GM12878 (cell line): ENCODE results near the gene LRRN1. TPM values are rescaled to one million over a fixed set of nuclear protein-coding genes. Genes with fewer than 3 reads are reported as not detected.

Experiments used
- ATAC-seq: fragments of 200-7000 bp; cut with Tn5 transposase; 3 replicates; pipeline ENCODE4 v1.9.1; 2020; ENCODE audit warnings: mild to moderate bottlenecking, moderate library complexity
- BruUV-seq: library from RNA; stranded (reverse); fragments of 400-500 nt; replicated peaks from 2 replicates; lab custom pipeline; 2021; lab: Mats Ljungman, UMichigan
- CTCF ChIA-PET: fragments of 300-600 bp; sonication (Branson Sonifier 250); formaldehyde crosslinking; extraction: SDS; loops from one replicate; lab custom pipeline; 2021; ENCODE audit warnings: inconsistent platforms; lab: Yijun Ruan, JAX
- POLR2A ChIA-PET: fragments of 350-600 bp; formaldehyde crosslinking; extraction: SDS; loops from one replicate; lab custom pipeline; 2021; ENCODE audit warnings: inconsistent platforms; lab: Charles Lee
- RAD21 ChIA-PET: fragments of 300-600 bp; sonication (Branson Sonifier 250); formaldehyde crosslinking; loops from one replicate; lab custom pipeline; 2023; ENCODE audit warnings: antibody characterized with exemption; ENCODE audit not compliant: unreplicated experiment; lab: Charles Lee
- SMC1A ChIA-PET: fragments of 300-600 bp; sonication (Branson Sonifier 250); formaldehyde crosslinking; loops from one replicate; lab custom pipeline; 2023; ENCODE audit not compliant: unreplicated experiment, uncharacterized antibody; lab: Charles Lee
- DNase-seq: peaks from one replicate; pipeline ENCODE4 v3.0.0-alpha.2; 2011; ENCODE audit warnings: low read depth, low spot score
- FAIRE-seq: peaks from 3 replicates; lab custom pipeline; 2011; peaks lifted over from hg19 to GRCh38; lab: Jason Lieb, UNC
- H2AFZ ChIP-seq: 2 replicates; pipeline ENCODE4 v1.6.0; 2011; ENCODE audit warnings: low read depth, low read length, control low read depth; ENCODE audit not compliant: control insufficient read depth
- H3K27ac ChIP-seq: 2 replicates; pipeline ENCODE4 v1.5.1; 2011; ENCODE audit warnings: control low read depth; ENCODE audit not compliant: control insufficient read depth, insufficient read depth
- H3K27me3 ChIP-seq, 2 experiments: replicated peaks in 1 of 2; 2 replicates each; pipeline versions ENCODE4 v1.6.0 to v1.6.1; 2011; ENCODE audit warnings: low read length in 1 of 2; ENCODE audit not compliant: control insufficient read depth in 2 of 2, insufficient read depth in 2 of 2
- H3K36me3 ChIP-seq, 2 experiments: 2 replicates each; pipeline ENCODE4 v1.5.1; 2011; ENCODE audit warnings: low read length in 1 of 2; ENCODE audit not compliant: control insufficient read depth in 2 of 2, insufficient read depth in 2 of 2
- H3K4me1 ChIP-seq: 2 replicates; pipeline ENCODE4 v1.6.1; 2011; ENCODE audit warnings: mild to moderate bottlenecking, low read length, moderate library complexity, mixed read lengths; ENCODE audit not compliant: control insufficient read depth, insufficient read depth
- H3K4me2 ChIP-seq: 2 replicates; pipeline ENCODE4 v1.6.0; 2011; ENCODE audit warnings: control low read depth; ENCODE audit not compliant: control insufficient read depth, insufficient read depth
- H3K4me3 ChIP-seq: fragments of 200-600 bp; sonication (generic); 2 replicates; pipeline ENCODE4 v1.5.1; 2016
- H3K79me2 ChIP-seq: 2 replicates; pipeline ENCODE4 v1.6.0; 2011; ENCODE audit warnings: low read length; ENCODE audit not compliant: control insufficient read depth, insufficient read depth
- H3K9ac ChIP-seq: 2 replicates; pipeline ENCODE4 v1.8.0; 2011; ENCODE audit warnings: low read length, control low read depth, mixed read lengths; ENCODE audit not compliant: control insufficient read depth, insufficient read depth
- H3K9me3 ChIP-seq: replicated peaks from 3 replicates; pipeline ENCODE4 v1.5.1; 2011; ENCODE audit warnings: mild to moderate bottlenecking, low read length; ENCODE audit not compliant: control insufficient read depth, insufficient read depth
- H4K20me1 ChIP-seq: 2 replicates; pipeline ENCODE4 v1.6.0; 2011; ENCODE audit not compliant: control insufficient read depth, insufficient read depth
- CHD2 ChIP-seq: IDR thresholded peaks from 2 replicates; pipeline ENCODE4 v1.6.1; 2011; ENCODE audit warnings: low read depth, low read length, improper control_type of control experiment, borderline replicate concordance
- ETV6 ChIP-seq, 2 experiments: fragments of 450-650 bp in 1 of 2; IDR thresholded peaks in 1 of 2; conservative IDR thresholded peaks in 1 of 2; 2 replicates each; pipeline ENCODE4 v1.6.1; 2014; ENCODE audit warnings: antibody characterized with exemption in 1 of 2, borderline replicate concordance in 1 of 2, low read depth in 1 of 2, mild to moderate bottlenecking in 1 of 2, moderate library complexity in 1 of 2
- FOS ChIP-seq: IDR thresholded peaks from 3 replicates; pipeline ENCODE4 v1.6.1; 2011; ENCODE audit warnings: borderline replicate concordance; ENCODE audit not compliant: insufficient read length; ENCODE audit errors: extremely low read depth
- FOXK2 ChIP-seq: fragments of 450-650 bp; IDR thresholded peaks from 2 replicates; pipeline ENCODE4 v1.6.1; 2017; ENCODE audit warnings: mild to moderate bottlenecking, moderate library complexity
- HDAC2 ChIP-seq: fragments of 200-600 bp; sonication (generic); IDR thresholded peaks from 2 replicates; pipeline ENCODE4 v1.6.1; 2017
- HDAC6 ChIP-seq: fragments of 200-600 bp; sonication (generic); IDR thresholded peaks from one replicate; pipeline ENCODE4 v1.8.0; 2017; ENCODE audit warnings: antibody characterized with exemption; ENCODE audit not compliant: unreplicated experiment
- MTA3 ChIP-seq: IDR thresholded peaks from 2 replicates; pipeline ENCODE4 v1.6.1; 2012; ENCODE audit warnings: low read length, inconsistent platforms, borderline replicate concordance
- NR2F1 ChIP-seq: fragments of 450-650 bp; conservative IDR thresholded peaks from 2 replicates; pipeline ENCODE4 v1.6.1; 2017; ENCODE audit warnings: mild to moderate bottlenecking
- PAX5 ChIP-seq: IDR thresholded peaks from 2 replicates; pipeline ENCODE4 v1.6.1; 2011; ENCODE audit warnings: low read depth, low read length, borderline replicate concordance
- STAT1 ChIP-seq: fragments of 450-650 bp; conservative IDR thresholded peaks from 2 replicates; pipeline ENCODE4 v1.6.1; 2014; ENCODE audit warnings: antibody characterized with exemption, mild to moderate bottlenecking
- ZNF207 ChIP-seq: fragments of 450-650 bp; IDR thresholded peaks from 2 replicates; pipeline ENCODE4 v1.6.1; 2014; ENCODE audit warnings: antibody characterized with exemption, mild to moderate bottlenecking, borderline replicate concordance
- ZNF274 ChIP-seq: IDR thresholded peaks from one replicate; pipeline ENCODE4 v1.8.0; 2011; ENCODE audit not compliant: insufficient read length, insufficient read depth
- WGBS: methylation state at CpG from one replicate; pipeline ENCODE4 v1.1.6; 2016; ENCODE audit warnings: low lambda C conversion rate; ENCODE audit not compliant: insufficient replicate concordance, insufficient coverage; ENCODE audit errors: missing lambda C conversion rate; 5-methylcytosine and 5-hydroxymethylcytosine counted together
- in situ Hi-C: fragments of 300-500 bp; cut with MboI; formaldehyde crosslinking; loops from 9 replicates; pipeline ENCODE4 v1.14.3; 2018; ENCODE audit warnings: mixed read lengths
- intact Hi-C: fragments of 100-400 bp; cut with micrococcal nuclease; formaldehyde crosslinking; loops from one replicate; pipeline ENCODE4 v1.14.2; 2022; ENCODE audit not compliant: unreplicated experiment
- polyA plus RNA-seq, 11 experiments: library from polyadenylated mRNA; depleted of rRNA in 4 of 11; unstranded in 6 of 11; stranded (reverse) in 5 of 11; fragments of >200 nt; fragmentation: Nextera tagmentation in 4 of 11; fragmentation: Illumina TruSeq in 1 of 11; extraction: Ambion mirVana in 4 of 11; extraction: Trizol in 1 of 11; gene quantifications; 1 replicate in 1 of 11; 2 replicates in 10 of 11; pipeline versions ENCODE4 v1.2.1 to v1.2.3, GENCODE V29; 2011 to 2016; ENCODE audit warnings: inconsistent platforms in 2 of 11, missing spikeins in 2 of 11, low read depth in 1 of 11
- total RNA-seq, 4 experiments: library from RNA; depleted of rRNA in 3 of 4; stranded (reverse); fragments of >200 nt in 3 of 4; fragmentation: Illumina TruSeq in 1 of 4; extraction: Trizol in 1 of 4; gene quantifications; 2 replicates each; pipeline versions ENCODE4 v1.2.1 to v1.2.3, GENCODE V29; 2013 to 2021
- TF ChIP-seq, protein P1 (sequence below): fragments of 450-650 bp; IDR thresholded peaks from 2 replicates; pipeline ENCODE4 v1.6.1; 2017; ENCODE audit warnings: antibody characterized with exemption, mild to moderate bottlenecking, moderate library complexity
- TF ChIP-seq, protein P2 (sequence below): fragments of 450-650 bp; IDR thresholded peaks from 2 replicates; pipeline ENCODE4 v1.6.1; 2014; ENCODE audit warnings: mild to moderate bottlenecking

LRRN1 gene
- total and polyA plus RNA-seq, 10 of the 15 experiments (the other 5 are each of a cell fraction or from before 2014, with no cell fraction given): 0.01 to 0.04 TPM; not detected in 8

DNA sequence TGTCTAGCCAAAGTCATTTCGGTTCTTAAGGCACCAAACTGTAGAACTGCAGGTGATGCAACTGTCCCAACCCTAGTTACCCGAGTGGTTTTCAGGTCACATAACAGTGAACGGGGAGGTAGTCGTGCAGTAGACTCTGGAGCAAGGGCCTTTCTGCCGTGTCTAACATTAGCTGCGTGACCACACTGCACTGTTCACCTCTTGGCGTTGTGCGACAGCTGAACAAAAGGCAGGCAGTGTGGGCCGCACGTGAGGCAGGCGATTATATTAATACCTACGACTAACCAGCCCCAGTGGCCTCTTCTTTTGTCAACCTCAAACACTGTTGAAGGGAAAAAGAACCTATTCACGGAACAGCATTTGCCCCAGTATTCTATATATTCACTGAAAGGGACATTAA lies 2.8 kb downstream of the LRRN1 start:
- POLR2A ChIA-PET: no interaction called here
- in situ Hi-C loops (no loop called here), intact Hi-C loops (no loop called here)
- SMC1A ChIA-PET: no interaction called here
- TF ChIP-seq ZNF274: no peak
- no peak for TF ChIP-seq HDAC2
- TF ChIP-seq HDAC6: no peak
- TF ChIP-seq, protein P1, sequence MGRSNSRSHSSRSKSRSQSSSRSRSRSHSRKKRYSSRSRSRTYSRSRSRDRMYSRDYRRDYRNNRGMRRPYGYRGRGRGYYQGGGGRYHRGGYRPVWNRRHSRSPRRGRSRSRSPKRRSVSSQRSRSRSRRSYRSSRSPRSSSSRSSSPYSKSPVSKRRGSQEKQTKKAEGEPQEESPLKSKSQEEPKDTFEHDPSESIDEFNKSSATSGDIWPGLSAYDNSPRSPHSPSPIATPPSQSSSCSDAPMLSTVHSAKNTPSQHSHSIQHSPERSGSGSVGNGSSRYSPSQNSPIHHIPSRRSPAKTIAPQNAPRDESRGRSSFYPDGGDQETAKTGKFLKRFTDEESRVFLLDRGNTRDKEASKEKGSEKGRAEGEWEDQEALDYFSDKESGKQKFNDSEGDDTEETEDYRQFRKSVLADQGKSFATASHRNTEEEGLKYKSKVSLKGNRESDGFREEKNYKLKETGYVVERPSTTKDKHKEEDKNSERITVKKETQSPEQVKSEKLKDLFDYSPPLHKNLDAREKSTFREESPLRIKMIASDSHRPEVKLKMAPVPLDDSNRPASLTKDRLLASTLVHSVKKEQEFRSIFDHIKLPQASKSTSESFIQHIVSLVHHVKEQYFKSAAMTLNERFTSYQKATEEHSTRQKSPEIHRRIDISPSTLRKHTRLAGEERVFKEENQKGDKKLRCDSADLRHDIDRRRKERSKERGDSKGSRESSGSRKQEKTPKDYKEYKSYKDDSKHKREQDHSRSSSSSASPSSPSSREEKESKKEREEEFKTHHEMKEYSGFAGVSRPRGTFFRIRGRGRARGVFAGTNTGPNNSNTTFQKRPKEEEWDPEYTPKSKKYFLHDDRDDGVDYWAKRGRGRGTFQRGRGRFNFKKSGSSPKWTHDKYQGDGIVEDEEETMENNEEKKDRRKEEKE: no peak
- no peak for TF ChIP-seq STAT1
- no peak for TF ChIP-seq MTA3
- TF ChIP-seq NR2F1: no peak
- TF ChIP-seq, protein P2, sequence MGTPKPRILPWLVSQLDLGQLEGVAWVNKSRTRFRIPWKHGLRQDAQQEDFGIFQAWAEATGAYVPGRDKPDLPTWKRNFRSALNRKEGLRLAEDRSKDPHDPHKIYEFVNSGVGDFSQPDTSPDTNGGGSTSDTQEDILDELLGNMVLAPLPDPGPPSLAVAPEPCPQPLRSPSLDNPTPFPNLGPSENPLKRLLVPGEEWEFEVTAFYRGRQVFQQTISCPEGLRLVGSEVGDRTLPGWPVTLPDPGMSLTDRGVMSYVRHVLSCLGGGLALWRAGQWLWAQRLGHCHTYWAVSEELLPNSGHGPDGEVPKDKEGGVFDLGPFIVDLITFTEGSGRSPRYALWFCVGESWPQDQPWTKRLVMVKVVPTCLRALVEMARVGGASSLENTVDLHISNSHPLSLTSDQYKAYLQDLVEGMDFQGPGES: no peak
- no peak for TF ChIP-seq ETV6 (conservative IDR thresholded peaks at IDR 0.05 in 1 of 2, IDR thresholded peaks at IDR 0.05 in 1 of 2; ENCODE audit: borderline replicate concordance in 1 of 2, low read depth in 1 of 2)
- TF ChIP-seq CHD2: no peak
- TF ChIP-seq PAX5: no peak
- TF ChIP-seq FOS: no peak
- TF ChIP-seq FOXK2: no peak
- TF ChIP-seq ZNF207: no peak
- Histone ChIP-seq H3K27ac (no peak overlapping the region), H4K20me1 (no peaks in the 10 kb centered on the region), H3K4me3 (no peak overlapping the region), H2AFZ (no peak overlapping the region), H3K9ac (no peak overlapping the region), H3K9me3 (no peaks in the 10 kb centered on the region), H3K79me2 (no peaks in the 10 kb centered on the region), H3K4me1 (no peaks in the 10 kb centered on the region), H3K36me3 (no peaks in the 10 kb centered on the region), H3K27me3 (peaks cover 4 to 10% of the 10 kb centered on the region in 2 experiments), H3K4me2 (no peak overlapping the region)
- ATAC-seq (no peak), FAIRE-seq (no peak), DNase-seq (no peak)
- RAD21 ChIA-PET: no interaction called here
- CTCF ChIA-PET: no interaction called here
- 59% methylated on average over 13 of the region's 13 CpGs for WGBS
- no TSS peak for BruUV-seq
